C1 segment of cervical spinal cord (tissue), 14 donors: ENCODE data around the gene CDK12.
"Not testable (repeated sequence)": the region's sequence is repeated elsewhere in the genome, so short reads cannot be mapped to it uniquely, and the experiment has no call there.

Experiments
- DNase-seq, 14 donors: peaks; one replicate each; lab custom pipeline; 2025; lab: John Stamatoyannopoulos, UW

CDK12 gene

GRCh38 chr17:39496921-39497320, 35.6 kb downstream of the CDK12 start:
- not testable (repeated sequence) for DNase-seq

- DNase-seq = no peak
These were observed 46.2 kb downstream of the CDK12 start for GRCh38 chr17:39507511-39507910.

- DNase-seq = no peak
These were observed 47.7 kb downstream of the CDK12 start for GRCh38 chr17:39508987-39509386.

GRCh38 chr17:39513309-39513708, 52.0 kb downstream of the CDK12 start:
- no peak for DNase-seq

GRCh38 chr17:39513915-39514314, 52.6 kb downstream of the CDK12 start:
- DNase-seq = no peak

GRCh38 chr17:39517224-39517623, 55.9 kb downstream of the CDK12 start:
- DNase-seq = no peak

GRCh38 chr17:39525801-39526506, 64.7 kb downstream of the CDK12 start:
- peak in 4 of 14 donors; percentile 2 to 14 (median 7) for DNase-seq

GRCh38 chr17:39527220-39527813, 66.0 kb downstream of the CDK12 start:
- DNase-seq = peak in 1 of 14 donors; percentile 1

GRCh38 chr17:39529455-39529854, 68.2 kb downstream of the CDK12 start:
- no peak for DNase-seq

- no peak for DNase-seq
These were observed 69.2 kb downstream of the CDK12 start for GRCh38 chr17:39530513-39530912.

GRCh38 chr17:39531252-39531651, 70.0 kb downstream of the CDK12 start:
- DNase-seq = no peak

- no peak for DNase-seq
These were observed 72.6 kb downstream of the CDK12 start for GRCh38 chr17:39533891-39534290.

- no peak for DNase-seq
These were observed 73.6 kb downstream of the CDK12 start for GRCh38 chr17:39534768-39535405.

GRCh38 chr17:39536468-39536867, 75.2 kb downstream of the CDK12 start:
- DNase-seq = no peak

- not testable (repeated sequence) for DNase-seq
These were observed 76.1 kb downstream of the CDK12 start for GRCh38 chr17:39537364-39537763.

- no peak for DNase-seq
These were observed 77.6 kb downstream of the CDK12 start for GRCh38 chr17:39538866-39539265.

GRCh38 chr17:39540611-39541010, 79.3 kb downstream of the CDK12 start:
- no peak for DNase-seq

GRCh38 chr17:39541652-39542051, 80.4 kb downstream of the CDK12 start:
- no peak for DNase-seq

GRCh38 chr17:39543176-39543575, 81.9 kb downstream of the CDK12 start:
- no peak for DNase-seq

- DNase-seq = no peak
These were observed 82.4 kb downstream of the CDK12 start for GRCh38 chr17:39543664-39544063.

- not testable (repeated sequence) for DNase-seq
These were observed 83.1 kb downstream of the CDK12 start for GRCh38 chr17:39544361-39544760.

- peak in 8 of 14 donors; percentile 4 to 44 (median 18) for DNase-seq
These were observed 86.6 kb downstream of the CDK12 start for GRCh38 chr17:39547713-39548478.
